ENCODE results near the gene AHR.

Gene AHR

GRCh38 chr7:17300437-17300836 is 2.0 kb downstream of the AHR start:
- Histone ChIP-seq H3K27ac (peak overlapping the region; percentile 68; the same call in 1 of the 2 replicates), H3K4me2 (peak overlapping the region; percentile 82), H3K79me2 (ENCODE audit: insufficient read depth, low read depth) (peaks cover 63% of the 10 kb centered on the region), H3K4me1 (ENCODE audit: low read depth, poor library complexity, severe bottlenecking) (peaks cover 33% of the 10 kb centered on the region), H2AFZ (ENCODE audit: low read depth) (peak overlapping the region; percentile 59; the same call in 1 of the 2 replicates), H3K4me3 (IDR thresholded peaks at IDR 0.05; ENCODE audit: insufficient read depth, low read depth, low read length) (no peak overlapping the region), H3K9ac (peak overlapping the region; percentile 68; the same call in 1 of the 2 replicates), H3K27me3 (ENCODE audit: insufficient read depth, low read depth) (no peaks in the 10 kb centered on the region), H4K20me1 (ENCODE audit: insufficient read depth) (no peaks in the 10 kb centered on the region), H3K36me3 (ENCODE audit: insufficient read depth) (no peaks in the 10 kb centered on the region)
- TF ChIP-seq CTCF (conservative IDR thresholded peaks at IDR 0.05; ENCODE audit: low read depth, low read length): no peak

- no peak overlapping the region for H2AFZ ChIP-seq (ENCODE audit: low read depth)
- no peaks in the 10 kb centered on the region for H3K27me3 ChIP-seq (ENCODE audit: insufficient read depth, low read depth)
- no peaks in the 10 kb centered on the region for H4K20me1 ChIP-seq (ENCODE audit: insufficient read depth)
- no peaks in the 10 kb centered on the region for H3K36me3 ChIP-seq (ENCODE audit: insufficient read depth)
- H3K9ac ChIP-seq: no peak overlapping the region
- no peak overlapping the region for H3K27ac ChIP-seq
- peak; percentile 81 for TF ChIP-seq CTCF (conservative IDR thresholded peaks at IDR 0.05; ENCODE audit: low read depth, low read length)
- H3K4me1 ChIP-seq (ENCODE audit: low read depth, poor library complexity, severe bottlenecking): peaks cover 38% of the 10 kb centered on the region
- peak overlapping the region; percentile 82 for H3K4me2 ChIP-seq
- H3K79me2 ChIP-seq (ENCODE audit: insufficient read depth, low read depth): peaks cover 75% of the 10 kb centered on the region
- no peak overlapping the region for H3K4me3 ChIP-seq (IDR thresholded peaks at IDR 0.05; ENCODE audit: insufficient read depth, low read depth, low read length)
Observed at GRCh38 chr7:17301471-17302456, 3.3 kb downstream of the AHR start.

- peaks cover 79% of the 10 kb centered on the region for H3K79me2 ChIP-seq (ENCODE audit: insufficient read depth, low read depth)
- H3K9ac ChIP-seq: no peak overlapping the region
- H3K27me3 ChIP-seq (ENCODE audit: insufficient read depth, low read depth): no peaks in the 10 kb centered on the region
- no peak overlapping the region for H2AFZ ChIP-seq (ENCODE audit: low read depth)
- no peak overlapping the region for H3K4me3 ChIP-seq (IDR thresholded peaks at IDR 0.05; ENCODE audit: insufficient read depth, low read depth, low read length)
- no peaks in the 10 kb centered on the region for H4K20me1 ChIP-seq (ENCODE audit: insufficient read depth)
- H3K27ac ChIP-seq: no peak overlapping the region
- H3K4me1 ChIP-seq (ENCODE audit: low read depth, poor library complexity, severe bottlenecking): peaks cover 46% of the 10 kb centered on the region
- no peak for TF ChIP-seq CTCF (conservative IDR thresholded peaks at IDR 0.05; ENCODE audit: low read depth, low read length)
- H3K36me3 ChIP-seq (ENCODE audit: insufficient read depth): no peaks in the 10 kb centered on the region
- no peak overlapping the region for H3K4me2 ChIP-seq
Observed at GRCh38 chr7:17302575-17303142, 4.2 kb downstream of the AHR start.

- Histone ChIP-seq H2AFZ (ENCODE audit: low read depth) (no peak overlapping the region), H3K27me3 (ENCODE audit: insufficient read depth, low read depth) (no peaks in the 10 kb centered on the region), H3K9ac (no peak overlapping the region), H3K79me2 (ENCODE audit: insufficient read depth, low read depth) (peaks cover 81% of the 10 kb centered on the region), H3K4me3 (IDR thresholded peaks at IDR 0.05; ENCODE audit: insufficient read depth, low read depth, low read length) (no peak overlapping the region), H3K27ac (no peak overlapping the region), H3K4me2 (0 out of 2 replicates have a peak overlapping the region, but pooled peaks have one; percentile 1), H3K36me3 (ENCODE audit: insufficient read depth) (no peaks in the 10 kb centered on the region), H3K4me1 (ENCODE audit: low read depth, poor library complexity, severe bottlenecking) (peaks cover 47% of the 10 kb centered on the region), H4K20me1 (ENCODE audit: insufficient read depth) (no peaks in the 10 kb centered on the region)
- TF ChIP-seq CTCF (conservative IDR thresholded peaks at IDR 0.05; ENCODE audit: low read depth, low read length): no peak
Observed at GRCh38 chr7:17304926-17305325, 6.5 kb downstream of the AHR start.

Data from KMS-11 (cell line).